ENCODE results near the gene OTUD5.

The OTUD5 gene

DNA sequence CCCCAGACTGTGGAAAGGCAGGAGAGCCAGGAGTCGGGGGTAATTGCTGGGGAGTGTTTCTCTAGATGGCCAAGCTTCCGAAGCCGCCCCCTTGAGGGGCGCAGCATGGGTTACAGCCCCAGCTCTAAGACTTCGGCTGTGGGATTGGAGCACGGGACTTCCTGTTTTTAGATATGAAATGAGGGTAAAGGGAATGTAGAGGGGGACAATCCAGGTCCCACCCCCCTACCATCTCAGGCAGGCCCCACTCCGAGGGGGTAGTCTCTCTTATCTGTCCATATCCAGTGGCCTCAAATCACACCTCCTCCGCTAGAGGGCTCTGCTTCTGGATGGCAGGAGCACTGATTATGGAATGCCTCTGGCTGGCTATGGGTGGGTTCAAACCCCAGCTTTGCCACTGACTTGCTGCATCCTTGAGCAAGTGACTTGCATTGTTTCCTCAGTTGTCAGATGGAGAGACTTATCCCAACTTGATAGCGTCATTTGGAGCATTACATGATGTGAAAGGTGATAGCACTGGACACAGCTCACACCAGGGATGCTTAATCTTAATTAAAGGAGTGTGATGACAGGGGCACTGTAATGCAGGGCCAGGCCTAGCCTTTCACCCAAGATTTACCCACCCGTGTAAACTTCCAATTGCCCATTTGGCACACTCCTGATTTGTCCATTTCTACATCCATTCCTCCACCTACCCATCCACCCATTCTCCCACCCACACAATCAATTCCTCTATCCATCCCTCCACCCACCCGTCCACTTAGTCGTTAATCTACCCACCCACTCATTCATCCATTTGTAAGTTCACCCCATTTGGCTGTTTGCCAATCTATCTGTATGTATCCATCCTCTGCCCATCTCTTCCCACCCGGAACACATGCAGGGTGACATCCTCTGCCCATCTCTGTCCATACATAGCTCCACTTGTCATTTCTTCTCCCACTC lies 15.1 kb upstream of the OTUD5 start:
- DNase-seq (ENCODE audit: low read depth in 2 of 2), result no peak

- DNase-seq (ENCODE audit: low read depth in 2 of 2), result no peak
Observed at GRCh38 chrX:48971249-48972219, 14.1 kb upstream of the OTUD5 start, which contains the start of gene KCND1. TSS of gene KCND1 (minus strand) at chrX:48971844. CDS start at chrX:48970271, 1,573 bp downstream.

DNA sequence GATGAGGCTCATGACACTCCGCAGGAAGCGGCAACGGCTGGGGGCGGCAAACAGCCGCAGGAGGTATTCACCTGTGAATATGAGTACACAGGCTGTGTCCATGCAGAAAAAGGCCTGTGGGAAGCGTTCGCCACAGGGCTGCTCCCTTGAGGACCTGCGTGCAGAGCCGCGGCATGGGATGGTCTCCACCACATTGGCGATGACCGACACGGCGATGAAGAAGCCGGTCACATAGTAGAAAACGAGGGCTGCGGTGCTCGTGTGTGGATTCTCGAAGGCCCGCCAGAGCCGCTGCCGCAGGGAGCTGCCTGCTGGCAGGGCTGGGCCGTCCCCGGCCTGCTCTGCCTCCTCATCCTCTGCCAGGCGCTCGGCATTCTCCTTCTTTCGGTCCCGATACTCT lies 12.1 kb upstream of the OTUD5 start:
- DNase-seq (ENCODE audit: low read depth in 2 of 2), result no peak

DNA sequence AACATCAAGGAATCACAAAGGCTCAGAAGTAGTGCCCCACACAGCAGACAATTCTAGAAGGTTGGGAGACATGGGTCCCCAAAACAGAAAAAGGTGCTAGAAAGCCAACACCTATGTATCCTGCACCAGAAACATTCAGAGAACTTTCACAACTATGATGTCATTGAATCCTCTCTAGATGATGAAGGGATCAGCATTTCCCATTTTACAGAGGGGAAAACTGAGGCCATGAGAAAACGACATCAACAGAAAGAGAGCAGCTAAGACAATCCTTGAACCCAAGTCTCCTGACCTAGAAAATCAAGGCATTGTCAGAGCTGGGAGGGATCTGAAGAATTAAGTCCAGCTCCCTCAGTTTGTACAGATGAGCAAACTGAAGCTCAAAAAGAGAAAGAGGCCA lies 11.0 kb upstream of the OTUD5 start:
- DNase-seq (ENCODE audit: low read depth in 2 of 2), result no peak

- DNase-seq (ENCODE audit: low read depth in 2 of 2), result no peak
Observed at GRCh38 chrX:48966796-48967579, 9.6 kb upstream of the OTUD5 start.

GRCh38 chrX:48965959-48966358 lies 8.6 kb upstream of the OTUD5 start:
- DNase-seq (ENCODE audit: low read depth in 2 of 2), result no peak

- no peak for DNase-seq (ENCODE audit: low read depth in 2 of 2)
Observed at GRCh38 chrX:48961585-48962091, 4.2 kb upstream of the OTUD5 start.

DNA sequence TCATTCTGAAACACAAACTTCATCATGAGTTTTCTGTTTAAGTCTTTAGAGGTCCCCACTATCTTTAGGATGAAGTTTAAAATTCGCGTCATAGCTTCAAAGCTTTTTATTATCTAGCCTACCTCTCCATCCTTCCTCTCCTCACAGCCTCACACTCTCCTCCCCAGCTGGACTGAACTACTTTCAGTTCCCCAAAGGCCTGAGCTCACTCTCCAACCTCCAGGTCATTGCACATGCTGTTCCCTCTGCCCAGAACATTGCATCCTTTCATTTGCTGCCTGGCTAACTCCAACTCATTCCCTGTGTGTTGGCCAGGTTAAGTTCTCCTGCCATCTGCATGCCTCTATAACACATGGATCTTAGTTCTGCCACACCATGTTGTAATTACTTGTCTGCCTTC lies 2.9 kb upstream of the OTUD5 start:
- no peak for DNase-seq (ENCODE audit: low read depth in 2 of 2)

DNA sequence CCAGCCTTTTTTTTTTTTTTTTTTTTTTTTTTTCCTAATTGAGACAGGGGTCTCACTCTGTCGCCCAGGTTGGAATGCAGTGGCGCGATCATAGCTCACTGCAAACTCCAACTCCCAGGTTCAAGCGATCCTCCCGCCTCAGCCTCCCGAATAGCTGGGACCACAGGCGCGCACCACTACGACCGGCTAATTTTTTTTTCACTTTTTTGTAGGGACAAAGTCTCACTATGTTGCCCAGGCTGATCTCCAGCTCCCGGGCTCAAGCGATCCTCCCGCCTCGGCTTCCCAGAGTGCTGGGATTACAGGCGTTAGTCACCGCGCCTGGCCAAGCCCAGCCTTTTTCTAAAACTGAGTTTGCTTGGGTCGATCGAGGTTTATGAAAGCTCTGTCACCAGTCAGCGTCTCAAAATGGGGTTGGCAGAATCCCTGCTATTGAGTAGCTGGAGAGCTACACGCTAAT lies 1.3 kb upstream of the OTUD5 start:
- no peak for DNase-seq (ENCODE audit: low read depth in 2 of 2)

GRCh38 chrX:48957827-48958634 lies 624 bp upstream of the OTUD5 start:
- DNase-seq (ENCODE audit: low read depth in 2 of 2), result peak; percentile 71 to 87

- DNase-seq (ENCODE audit: low read depth in 2 of 2), result no peak
Observed at GRCh38 chrX:48956728-48957414, 536 bp downstream of the OTUD5 start.

GRCh38 chrX:48948589-48948988 lies 8.8 kb downstream of the OTUD5 start:
- no peak for DNase-seq (ENCODE audit: low read depth in 2 of 2)

- no peak for DNase-seq (ENCODE audit: low read depth in 2 of 2)
Observed at GRCh38 chrX:48945517-48946348, 11.7 kb downstream of the OTUD5 start.

GRCh38 chrX:48942895-48943294 lies 14.5 kb downstream of the OTUD5 start:
- no peak for DNase-seq (ENCODE audit: low read depth in 2 of 2)

- no peak for DNase-seq (ENCODE audit: low read depth in 2 of 2)
Observed at GRCh38 chrX:48940404-48940955, 16.9 kb downstream of the OTUD5 start.

GRCh38 chrX:48939524-48940228 lies 17.7 kb downstream of the OTUD5 start:
- no peak for DNase-seq (ENCODE audit: low read depth in 2 of 2)

DNA sequence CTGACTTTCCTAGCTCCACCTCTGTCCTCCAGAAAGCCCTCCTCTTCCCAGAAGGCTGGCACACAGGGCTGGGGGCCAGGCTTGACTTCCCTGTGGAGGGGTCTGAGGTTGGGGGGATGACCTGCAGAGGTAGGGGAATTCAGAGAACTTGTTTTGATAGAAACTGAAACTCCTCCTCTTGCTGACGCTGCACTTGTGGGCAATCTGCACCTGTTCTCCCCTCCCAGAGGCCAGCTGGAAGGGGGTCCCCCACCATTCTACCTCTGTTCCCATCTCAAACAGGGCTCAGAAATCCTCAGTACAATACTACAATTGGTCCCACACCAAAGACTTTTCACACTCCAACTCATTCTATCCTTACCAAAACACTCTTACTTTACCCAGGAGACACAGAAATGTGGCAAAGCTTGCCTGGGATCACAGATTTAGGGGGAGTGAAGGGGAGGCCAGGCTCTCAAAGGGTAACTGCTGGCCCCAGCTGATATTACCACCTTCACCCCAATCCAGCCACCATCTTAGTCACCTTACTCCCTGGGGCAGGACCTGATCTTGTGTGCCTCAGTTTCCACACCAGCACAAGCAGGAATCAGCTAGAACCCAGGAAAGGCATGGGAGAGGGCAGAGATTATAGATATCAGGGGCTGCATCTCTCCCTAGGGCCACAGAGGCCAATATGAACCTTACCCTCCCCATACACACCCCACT lies 18.5 kb downstream of the OTUD5 start:
- DNase-seq (ENCODE audit: low read depth in 2 of 2), result peak in 1 of 2 donors; percentile 36
